Neuronal stem cell (in vitro differentiated cells): ENCODE results near the gene MTHFD1L.

Experiments used
- DNase-seq: peaks from one replicate; pipeline ENCODE4 v3.0.0-alpha.2; 2013; ENCODE audit warnings: low spot score
- H2AFZ ChIP-seq: one replicate; pipeline ENCODE4 v1.6.1; 2013; ENCODE audit warnings: mild to moderate bottlenecking, low read length, inconsistent platforms
- H2AK5ac ChIP-seq: 2 replicates; pipeline ENCODE4 v1.6.1; 2013; ENCODE audit warnings: low read depth, mild to moderate bottlenecking, inconsistent platforms, low read length, moderate library complexity, mixed read lengths
- H2BK120ac ChIP-seq: 2 replicates; pipeline ENCODE4 v1.6.1; 2013; ENCODE audit warnings: low read depth, mild to moderate bottlenecking, inconsistent platforms, low read length, moderate library complexity, mixed read lengths
- H2BK12ac ChIP-seq: one replicate; pipeline ENCODE4 v1.6.1; 2013; ENCODE audit warnings: low read length, inconsistent platforms
- H2BK15ac ChIP-seq: 2 replicates; pipeline ENCODE4 v1.6.1; 2013; ENCODE audit warnings: mild to moderate bottlenecking, low read length, inconsistent platforms, mixed read lengths
- H2BK5ac ChIP-seq: one replicate; pipeline ENCODE4 v1.6.1; 2013; ENCODE audit warnings: inconsistent platforms, mild to moderate bottlenecking, low read length, moderate library complexity
- H3K14ac ChIP-seq: one replicate; pipeline ENCODE4 v1.6.1; 2013; ENCODE audit warnings: low read length, inconsistent platforms
- H3K18ac ChIP-seq: 2 replicates; pipeline ENCODE4 v1.6.1; 2013; ENCODE audit warnings: low read length, inconsistent platforms
- H3K23ac ChIP-seq: 2 replicates; pipeline ENCODE4 v1.6.1; 2013; ENCODE audit warnings: low read depth, mild to moderate bottlenecking, mixed read lengths, low read length, inconsistent platforms; ENCODE audit not compliant: poor library complexity
- H3K27ac ChIP-seq: replicated peaks from 3 replicates; pipeline ENCODE4 v1.5.1; 2013; ENCODE audit warnings: low read length, inconsistent platforms
- H3K27me3 ChIP-seq, 3 experiments: 2 replicates each; pipeline ENCODE4 v1.6.1; 2013; ENCODE audit warnings: low read length in 3 of 3, mild to moderate bottlenecking in 2 of 3, inconsistent platforms in 1 of 3, low read depth in 1 of 3, mixed read lengths in 1 of 3, moderate library complexity in 1 of 3; ENCODE audit not compliant: control insufficient read depth in 3 of 3, insufficient read depth in 3 of 3
- H3K36me3 ChIP-seq, 2 donors: replicated peaks in 1 of 2; 2 replicates each; pipeline ENCODE4 v1.6.1; 2013; ENCODE audit warnings: low read length in 2 of 2; ENCODE audit not compliant: control insufficient read depth in 2 of 2, insufficient read depth in 2 of 2
- H3K4ac ChIP-seq: 2 replicates; pipeline ENCODE4 v1.6.1; 2013; ENCODE audit warnings: inconsistent platforms, mild to moderate bottlenecking, low read length, moderate library complexity
- H3K4me1 ChIP-seq, 2 donors: 1 replicate in 1 of 2; 2 replicates in 1 of 2; pipeline ENCODE4 v1.6.1; 2013; ENCODE audit warnings: low read length in 2 of 2, low read depth in 1 of 2; ENCODE audit not compliant: control insufficient read depth in 2 of 2, insufficient read depth in 1 of 2
- H3K4me2 ChIP-seq: one replicate; pipeline ENCODE4 v1.6.1; 2013; ENCODE audit warnings: mild to moderate bottlenecking, low read length, inconsistent platforms; ENCODE audit not compliant: insufficient read depth, poor library complexity, severe bottlenecking
- H3K4me3 ChIP-seq, 2 donors: 2 replicates each; pipeline ENCODE4 v1.5.1; 2013; ENCODE audit warnings: low read length in 2 of 2, mild to moderate bottlenecking in 2 of 2, inconsistent platforms in 1 of 2, moderate library complexity in 1 of 2
- H3K79me1 ChIP-seq: one replicate; pipeline ENCODE4 v1.6.1; 2013; ENCODE audit warnings: low read depth, mild to moderate bottlenecking, inconsistent platforms, low read length, moderate library complexity
- H3K9ac ChIP-seq: one replicate; pipeline ENCODE4 v1.6.1; 2013; ENCODE audit warnings: mild to moderate bottlenecking, low read depth, low read length, inconsistent platforms; ENCODE audit not compliant: poor library complexity
- H3K9me3 ChIP-seq, 2 donors: replicated peaks in 1 of 2; 2 replicates each; pipeline versions ENCODE3 to v1.6.1; 2013; ENCODE audit warnings: low read length in 2 of 2, mild to moderate bottlenecking in 2 of 2, inconsistent platforms in 1 of 2, low read depth in 1 of 2, mixed read lengths in 1 of 2, moderate library complexity in 1 of 2; ENCODE audit not compliant: control insufficient read depth in 2 of 2, insufficient read depth in 1 of 2
- H4K8ac ChIP-seq: one replicate; pipeline ENCODE4 v1.6.1; 2013; ENCODE audit warnings: low read depth, mild to moderate bottlenecking, inconsistent platforms, low read length, moderate library complexity
- H4K91ac ChIP-seq: one replicate; pipeline ENCODE4 v1.6.1; 2013; ENCODE audit warnings: low read length, low read depth, mild to moderate bottlenecking, inconsistent platforms; ENCODE audit not compliant: poor library complexity
- WGBS, 2 donors: extraction: QIAGEN DNeasy Blood & Tissue Kit; methylation state at CpG; one replicate each; pipeline ENCODE4 v1.1.7; 2013; ENCODE audit warnings: missing lambda C conversion rate in 2 of 2, mixed read lengths in 1 of 2; ENCODE audit not compliant: insufficient read length in 2 of 2, insufficient replicate concordance in 1 of 2; ENCODE audit errors: extremely low coverage in 2 of 2; 5-methylcytosine and 5-hydroxymethylcytosine counted together

Gene MTHFD1L

GRCh38 chr6:151088599-151088935 is 223.1 kb downstream of the MTHFD1L start:
- Histone ChIP-seq H3K14ac (no peak overlapping the region), H2AFZ (no peak overlapping the region), H4K8ac (no peak overlapping the region), H3K4me3 (no peak overlapping the region), H2AK5ac (no peak overlapping the region), H2BK15ac (no peak overlapping the region), H3K27me3 (no peaks in the 10 kb centered on the region), H3K27ac (no peak overlapping the region), H2BK12ac (no peak overlapping the region), H3K4ac (no peak overlapping the region), H2BK120ac (no peak overlapping the region), H3K23ac (no peak overlapping the region), H3K36me3 (peaks cover 5 to 20% of the 10 kb centered on the region in 2 donors), H3K4me1 (peaks cover 6 to 8% of the 10 kb centered on the region in 2 donors), H3K4me2 (no peak overlapping the region), H3K9me3 (no peaks in the 10 kb centered on the region), H3K18ac (no peak overlapping the region), H3K9ac (no peak overlapping the region), H3K79me1 (no peaks in the 10 kb centered on the region), H4K91ac (no peak overlapping the region), H2BK5ac (no peak overlapping the region)
- no peak for DNase-seq
- WGBS, 2 donors: no CpG with 5 or more reads among the region's 11 CpGs

- Histone ChIP-seq H3K27ac (no peak overlapping the region), H2BK5ac (no peak overlapping the region), H2BK120ac (no peak overlapping the region), H2AFZ (no peak overlapping the region), H3K4me3 (no peak overlapping the region), H3K9ac (no peak overlapping the region), H3K23ac (no peak overlapping the region), H4K91ac (no peak overlapping the region), H2BK12ac (no peak overlapping the region), H2AK5ac (no peak overlapping the region), H3K4me2 (no peak overlapping the region), H3K4ac (no peak overlapping the region), H2BK15ac (no peak overlapping the region), H3K79me1 (no peaks in the 10 kb centered on the region), H3K4me1 (peaks cover 6 to 8% of the 10 kb centered on the region in 2 donors), H3K9me3 (no peaks in the 10 kb centered on the region), H3K27me3 (no peaks in the 10 kb centered on the region), H3K14ac (no peak overlapping the region), H4K8ac (no peak overlapping the region), H3K18ac (no peak overlapping the region), H3K36me3 (peaks cover 5 to 24% of the 10 kb centered on the region in 2 donors)
- WGBS, 2 donors: no CpG with 5 or more reads among the region's 3 CpGs
- DNase-seq: no peak
Measured at GRCh38 chr6:151088963-151089362, 223.5 kb downstream of the MTHFD1L start.

GRCh38 chr6:151089978-151090377 is 224.5 kb downstream of the MTHFD1L start:
- H3K18ac ChIP-seq: no peak overlapping the region
- H4K91ac ChIP-seq: no peak overlapping the region
- H3K36me3 ChIP-seq: peaks cover 5 to 29% of the 10 kb centered on the region in 2 donors
- H2BK120ac ChIP-seq: no peak overlapping the region
- no peak overlapping the region for H3K9ac ChIP-seq
- peak overlapping the region; percentile 19 for H3K23ac ChIP-seq
- H3K27me3 ChIP-seq: no peaks in the 10 kb centered on the region
- H2BK5ac ChIP-seq: no peak overlapping the region
- no peak overlapping the region for H3K4me3 ChIP-seq
- no peak overlapping the region for H3K27ac ChIP-seq
- H3K4me1 ChIP-seq: peaks cover 6 to 8% of the 10 kb centered on the region in 2 donors
- H2AK5ac ChIP-seq: no peak overlapping the region
- H3K79me1 ChIP-seq: no peaks in the 10 kb centered on the region
- H3K4ac ChIP-seq: no peak overlapping the region
- H3K14ac ChIP-seq: no peak overlapping the region
- H2AFZ ChIP-seq: no peak overlapping the region
- no peak for DNase-seq
- no CpG with 5 or more reads among the region's 4 CpGs for WGBS, 2 donors
- H2BK15ac ChIP-seq: no peak overlapping the region
- no peak overlapping the region for H4K8ac ChIP-seq
- no peak overlapping the region for H2BK12ac ChIP-seq
- no peak overlapping the region for H3K4me2 ChIP-seq
- H3K9me3 ChIP-seq: no peaks in the 10 kb centered on the region

GRCh38 chr6:151091571-151091970 is 226.1 kb downstream of the MTHFD1L start:
- H3K23ac ChIP-seq: no peak overlapping the region
- no peak overlapping the region for H3K18ac ChIP-seq
- H2AFZ ChIP-seq: no peak overlapping the region
- H2AK5ac ChIP-seq: no peak overlapping the region
- H3K9me3 ChIP-seq: no peaks in the 10 kb centered on the region
- H3K36me3 ChIP-seq: peaks cover 5 to 29% of the 10 kb centered on the region in 2 donors
- H3K14ac ChIP-seq: no peak overlapping the region
- H4K8ac ChIP-seq: no peak overlapping the region
- no peak overlapping the region for H2BK5ac ChIP-seq
- H3K9ac ChIP-seq: no peak overlapping the region
- no peak overlapping the region for H3K27ac ChIP-seq
- H3K27me3 ChIP-seq: no peaks in the 10 kb centered on the region
- WGBS, 2 donors: no CpG with 5 or more reads among the region's 4 CpGs
- H2BK15ac ChIP-seq: no peak overlapping the region
- no peak overlapping the region for H3K4me3 ChIP-seq
- no peak overlapping the region for H3K4ac ChIP-seq
- peaks cover 10 to 14% of the 10 kb centered on the region in 2 donors for H3K4me1 ChIP-seq
- no peak overlapping the region for H2BK120ac ChIP-seq
- no peak for DNase-seq
- H3K4me2 ChIP-seq: no peak overlapping the region
- H2BK12ac ChIP-seq: no peak overlapping the region
- no peak overlapping the region for H4K91ac ChIP-seq
- no peaks in the 10 kb centered on the region for H3K79me1 ChIP-seq
